TTC549 (cell line): ENCODE data around the gene USP7.

Source experiments
- FAIRE-seq: peaks from 2 replicates; lab custom pipeline; 2012; peaks lifted over from hg19 to GRCh38; lab: Jason Lieb, UNC

The USP7 gene

GRCh38 chr16:8951447-8952280 is 12.0 kb downstream of the USP7 start:
- FAIRE-seq: no peak

GRCh38 chr16:8950580-8951077 is 13.1 kb downstream of the USP7 start:
- no peak for FAIRE-seq

GRCh38 chr16:8949536-8950418 is 13.9 kb downstream of the USP7 start:
- FAIRE-seq: no peak

GRCh38 chr16:8948831-8949230 is 14.9 kb downstream of the USP7 start:
- FAIRE-seq: no peak

- no peak for FAIRE-seq
Observed at GRCh38 chr16:8948069-8948593, 15.6 kb downstream of the USP7 start.

- FAIRE-seq: no peak
Observed at GRCh38 chr16:8946544-8946943, 17.2 kb downstream of the USP7 start.

- no peak for FAIRE-seq
Observed at GRCh38 chr16:8945626-8946296, 17.9 kb downstream of the USP7 start.

- no peak for FAIRE-seq
Observed at GRCh38 chr16:8943966-8944759, 19.5 kb downstream of the USP7 start.

GRCh38 chr16:8943001-8943763 is 20.5 kb downstream of the USP7 start:
- no peak for FAIRE-seq

GRCh38 chr16:8941718-8942344 is 21.9 kb downstream of the USP7 start:
- no peak for FAIRE-seq

- FAIRE-seq: no peak
Observed at GRCh38 chr16:8937803-8938202, 25.9 kb downstream of the USP7 start.

GRCh38 chr16:8936421-8936820 is 27.3 kb downstream of the USP7 start:
- no peak for FAIRE-seq

- no peak for FAIRE-seq
Observed at GRCh38 chr16:8935989-8936388, 27.7 kb downstream of the USP7 start.

GRCh38 chr16:8934601-8935000 is 29.1 kb downstream of the USP7 start:
- FAIRE-seq: no peak

- FAIRE-seq: no peak
Observed at GRCh38 chr16:8931859-8932258, 31.8 kb downstream of the USP7 start.

- no peak for FAIRE-seq
Observed at GRCh38 chr16:8929086-8929748, 34.5 kb downstream of the USP7 start.

- no peak for FAIRE-seq
Observed at GRCh38 chr16:8928467-8928957, 35.2 kb downstream of the USP7 start.

- no peak for FAIRE-seq
Observed at GRCh38 chr16:8926827-8927226, 36.9 kb downstream of the USP7 start.

- no peak for FAIRE-seq
Observed at GRCh38 chr16:8925455-8925854, 38.3 kb downstream of the USP7 start.
